Smooth muscle cell (in vitro differentiated cells): ENCODE measurements around the gene SLC22A6. TPM values are rescaled to one million over a fixed set of nuclear protein-coding genes. Genes with fewer than 3 reads are reported as not detected.

Experiments
- DNase-seq: peaks from one replicate; lab custom pipeline; 2025; ENCODE audit not compliant: unreplicated experiment; lab: John Stamatoyannopoulos, UW
- H2AFZ ChIP-seq: fragments of 200-600 bp; sonication (generic); 2 replicates; pipeline ENCODE4 v1.6.0; 2016; ENCODE audit warnings: antibody characterized with exemption, low read depth, mild to moderate bottlenecking
- H3F3A ChIP-seq: fragments of 200-600 bp; sonication (generic); 2 replicates; pipeline ENCODE4 v1.6.0; 2017; ENCODE audit warnings: antibody characterized with exemption, low read depth
- H3K27ac ChIP-seq: fragments of 200-600 bp; sonication (generic); 2 replicates; pipeline ENCODE4 v1.5.1; 2016; ENCODE audit warnings: low read depth, mild to moderate bottlenecking
- H3K27me3 ChIP-seq: fragments of 200-600 bp; sonication (generic); 2 replicates; pipeline ENCODE4 v1.6.1; 2016; ENCODE audit warnings: low read depth, mild to moderate bottlenecking
- H3K36me3 ChIP-seq: fragments of 200-600 bp; sonication (generic); 2 replicates; pipeline ENCODE4 v1.5.1; 2016; ENCODE audit warnings: low read depth
- H3K4me1 ChIP-seq: fragments of 200-600 bp; sonication (generic); 2 replicates; pipeline ENCODE4 v1.5.1; 2016; ENCODE audit warnings: low read depth
- H3K4me2 ChIP-seq: fragments of 200-600 bp; sonication (generic); 2 replicates; pipeline ENCODE4 v1.6.0; 2016; ENCODE audit warnings: mild to moderate bottlenecking
- H3K4me3 ChIP-seq: fragments of 200-600 bp; sonication (generic); 2 replicates; pipeline ENCODE4 v1.5.1; 2016; ENCODE audit warnings: mild to moderate bottlenecking
- H3K79me2 ChIP-seq: fragments of 200-600 bp; sonication (generic); 2 replicates; pipeline ENCODE4 v1.6.0; 2016; ENCODE audit warnings: low read depth, mild to moderate bottlenecking
- H3K9ac ChIP-seq: fragments of 200-600 bp; sonication (generic); 2 replicates; pipeline ENCODE4 v1.6.0; 2016; ENCODE audit warnings: low read depth
- H3K9me3 ChIP-seq: fragments of 200-600 bp; sonication (generic); replicated peaks from 2 replicates; pipeline ENCODE4 v1.5.1; 2016; ENCODE audit warnings: low read depth
- H4K20me1 ChIP-seq: fragments of 200-600 bp; sonication (generic); 2 replicates; pipeline ENCODE4 v1.6.0; 2016; ENCODE audit warnings: low read depth
- WGBS: methylation state at CpG from one replicate; pipeline ENCODE4 v1.1.7; 2016; ENCODE audit warnings: low lambda C conversion rate; 5-methylcytosine and 5-hydroxymethylcytosine counted together
- polyA plus RNA-seq: library from polyadenylated mRNA; unstranded; fragments of >200 nt; fragmentation: Nextera tagmentation; extraction: Ambion mirVana; gene quantifications from 2 replicates; pipeline ENCODE4 v1.2.1, GENCODE V29; 2016
- total RNA-seq: library from RNA; depleted of rRNA; stranded (reverse); fragments of >200 nt; gene quantifications from 2 replicates; pipeline ENCODE4 v1.2.3, GENCODE V29; 2014
- TF ChIP-seq, protein P1 (sequence below): fragments of 200-600 bp; sonication (generic); IDR thresholded peaks from 2 replicates; pipeline ENCODE4 v1.5.1; 2017; ENCODE audit warnings: borderline replicate concordance, mild to moderate bottlenecking, antibody characterized with exemption; ENCODE audit not compliant: insufficient read depth, poor library complexity, severe bottlenecking

Gene SLC22A6
- total and polyA plus RNA-seq, 2 experiments from 2014 or later = not detected

DNA sequence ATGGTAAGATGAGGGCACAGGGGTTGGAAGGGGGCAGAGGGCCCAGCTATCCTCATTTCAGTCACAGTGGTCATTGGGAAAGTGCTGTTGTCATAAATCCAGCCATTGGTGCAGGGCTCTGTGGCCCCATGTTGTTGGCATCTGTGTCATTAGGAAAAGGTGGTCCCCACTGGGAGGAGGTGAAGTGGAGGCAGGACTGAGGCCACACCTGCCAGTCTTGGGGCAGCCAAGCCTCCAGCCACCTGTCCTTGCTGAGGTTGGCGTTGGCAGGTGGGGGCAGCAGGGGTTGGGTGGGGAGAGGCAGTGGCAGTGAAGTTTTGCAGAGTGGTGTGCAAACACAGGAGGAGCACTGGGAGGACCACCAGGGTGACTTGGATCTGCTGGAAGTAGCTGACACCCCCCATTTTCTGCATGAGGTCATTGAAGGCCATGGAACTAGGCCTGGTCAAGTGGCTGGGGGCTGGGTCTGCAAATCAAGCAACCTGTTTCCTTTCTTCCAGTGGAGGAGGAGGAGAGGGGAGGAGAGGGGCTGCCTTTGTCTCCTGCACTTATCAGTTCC, 25.3 kb downstream of the SLC22A6 start:
- no peaks in the 10 kb centered on the region for H3F3A ChIP-seq
- TF ChIP-seq, protein P1, sequence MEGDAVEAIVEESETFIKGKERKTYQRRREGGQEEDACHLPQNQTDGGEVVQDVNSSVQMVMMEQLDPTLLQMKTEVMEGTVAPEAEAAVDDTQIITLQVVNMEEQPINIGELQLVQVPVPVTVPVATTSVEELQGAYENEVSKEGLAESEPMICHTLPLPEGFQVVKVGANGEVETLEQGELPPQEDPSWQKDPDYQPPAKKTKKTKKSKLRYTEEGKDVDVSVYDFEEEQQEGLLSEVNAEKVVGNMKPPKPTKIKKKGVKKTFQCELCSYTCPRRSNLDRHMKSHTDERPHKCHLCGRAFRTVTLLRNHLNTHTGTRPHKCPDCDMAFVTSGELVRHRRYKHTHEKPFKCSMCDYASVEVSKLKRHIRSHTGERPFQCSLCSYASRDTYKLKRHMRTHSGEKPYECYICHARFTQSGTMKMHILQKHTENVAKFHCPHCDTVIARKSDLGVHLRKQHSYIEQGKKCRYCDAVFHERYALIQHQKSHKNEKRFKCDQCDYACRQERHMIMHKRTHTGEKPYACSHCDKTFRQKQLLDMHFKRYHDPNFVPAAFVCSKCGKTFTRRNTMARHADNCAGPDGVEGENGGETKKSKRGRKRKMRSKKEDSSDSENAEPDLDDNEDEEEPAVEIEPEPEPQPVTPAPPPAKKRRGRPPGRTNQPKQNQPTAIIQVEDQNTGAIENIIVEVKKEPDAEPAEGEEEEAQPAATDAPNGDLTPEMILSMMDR = no peak
- no peaks in the 10 kb centered on the region for H3K27me3 ChIP-seq
- H3K36me3 ChIP-seq = no peaks in the 10 kb centered on the region
- no peaks in the 10 kb centered on the region for H3K79me2 ChIP-seq
- no peak for DNase-seq
- H3K27ac ChIP-seq = no peak overlapping the region
- H2AFZ ChIP-seq = no peak overlapping the region
- 100% methylated on average over 1 of the region's 1 CpG for WGBS
- H4K20me1 ChIP-seq = no peaks in the 10 kb centered on the region
- no peak overlapping the region for H3K4me3 ChIP-seq
- no peaks in the 10 kb centered on the region for H3K9me3 ChIP-seq
- H3K9ac ChIP-seq = no peak overlapping the region
- no peak overlapping the region for H3K4me2 ChIP-seq
- no peaks in the 10 kb centered on the region for H3K4me1 ChIP-seq

DNA sequence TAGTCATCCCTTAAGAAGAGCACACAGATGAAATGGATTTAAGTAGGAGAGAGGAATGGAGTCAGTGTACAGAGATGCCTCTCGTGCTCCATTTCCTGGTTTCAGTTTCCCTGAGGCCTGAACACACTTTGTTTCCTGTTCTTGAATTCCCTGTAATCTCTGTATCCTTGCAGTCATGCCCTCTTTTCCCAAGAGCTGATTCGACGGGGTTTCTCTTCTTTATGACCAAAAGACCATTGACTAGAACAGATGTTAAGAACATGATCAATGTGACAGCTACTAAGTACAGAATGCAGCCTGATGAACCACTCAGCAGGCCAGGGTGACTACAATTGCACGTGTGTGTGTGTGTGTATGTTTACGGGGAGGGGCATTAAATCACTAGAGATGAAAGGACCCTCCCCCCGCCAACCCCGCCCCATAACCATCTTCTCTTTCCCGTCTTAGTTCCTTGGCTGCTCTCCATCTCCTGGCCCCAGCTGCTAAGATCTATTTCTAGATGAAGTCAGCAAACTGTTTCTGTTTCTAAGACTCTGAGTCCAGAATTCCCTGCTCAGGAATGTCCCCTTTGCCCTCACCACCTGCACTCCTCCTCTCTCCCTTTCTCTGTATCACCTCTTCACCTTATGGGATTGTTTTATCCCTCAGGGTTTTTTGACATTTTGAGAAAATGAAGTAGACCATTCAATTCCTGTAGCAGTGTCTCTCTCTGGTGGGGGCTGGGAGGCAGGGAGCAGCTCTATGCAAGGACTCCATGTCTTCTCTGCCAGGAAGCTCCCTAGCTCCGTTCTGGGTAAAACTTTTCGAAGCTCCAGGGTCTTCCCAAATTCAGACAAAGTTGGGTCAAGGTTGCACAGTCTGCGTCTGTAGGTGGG, 26.0 kb downstream of the SLC22A6 start:
- Histone ChIP-seq H3K4me2 (no peak overlapping the region), H3K9me3 (no peaks in the 10 kb centered on the region), H3K27ac (no peak overlapping the region), H3K36me3 (no peaks in the 10 kb centered on the region), H3K27me3 (no peaks in the 10 kb centered on the region), H3F3A (no peaks in the 10 kb centered on the region), H3K4me3 (no peak overlapping the region), H3K4me1 (no peaks in the 10 kb centered on the region), H3K9ac (no peak overlapping the region), H4K20me1 (no peaks in the 10 kb centered on the region), H3K79me2 (no peaks in the 10 kb centered on the region), H2AFZ (no peak overlapping the region)
- WGBS = 72% methylated on average over 11 of the region's 11 CpGs
- DNase-seq = no peak
- TF ChIP-seq, protein P1 = no peak

DNA sequence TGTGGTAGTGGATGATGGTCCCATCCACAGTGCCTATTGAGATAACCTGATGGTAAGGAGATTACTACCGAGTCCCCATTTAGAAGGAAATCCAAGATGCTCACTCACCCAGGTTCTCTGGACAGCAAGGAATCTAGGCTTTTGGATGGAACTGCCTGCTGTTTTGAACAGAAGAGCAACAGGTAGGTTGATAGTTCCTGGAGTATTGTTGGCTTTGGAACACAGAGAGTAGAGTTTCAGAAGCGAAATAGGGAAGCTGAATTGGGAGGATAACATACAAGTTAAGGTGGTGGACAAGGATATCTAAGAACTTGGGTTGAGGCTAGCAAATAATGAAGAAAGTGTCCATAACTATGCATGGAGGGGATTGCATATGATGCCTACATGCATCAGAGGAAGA, 27.6 kb downstream of the SLC22A6 start:
- Histone ChIP-seq H4K20me1 (no peaks in the 10 kb centered on the region), H3K27ac (no peak overlapping the region), H3K79me2 (no peaks in the 10 kb centered on the region), H3K27me3 (no peaks in the 10 kb centered on the region), H3K4me1 (no peaks in the 10 kb centered on the region), H3K4me2 (no peak overlapping the region), H2AFZ (no peak overlapping the region), H3K36me3 (no peaks in the 10 kb centered on the region), H3K4me3 (no peak overlapping the region), H3K9me3 (no peaks in the 10 kb centered on the region), H3F3A (no peaks in the 10 kb centered on the region), H3K9ac (no peak overlapping the region)
- WGBS = 85% methylated on average over 2 of the region's 2 CpGs
- TF ChIP-seq, protein P1 = no peak
- no peak for DNase-seq
